HepG2 (cell line): ENCODE measurements around the gene BCAS4. TPM values are rescaled to one million over a fixed set of nuclear protein-coding genes. Genes with fewer than 3 reads are reported as not detected.

ENCODE experiments used
- DNMT1 ChIP-seq: sonication (generic); formaldehyde crosslinking; IDR thresholded peaks from 2 replicates; pipeline ENCODE4 v1.5.1; 2020; ENCODE audit warnings: mild to moderate bottlenecking, missing genetic modification reagents
- ERF ChIP-seq: IDR thresholded peaks from 2 replicates; pipeline ENCODE4 v1.6.1; 2018; ENCODE audit warnings: missing biosample characterization, missing genetic modification reagents
- GATAD2A ChIP-seq: IDR thresholded peaks from 2 replicates; pipeline ENCODE4 v1.6.1; 2016
- HOXA9 ChIP-seq: sonication (generic); formaldehyde crosslinking; IDR thresholded peaks from 2 replicates; pipeline ENCODE4 v1.8.1; 2022; ENCODE audit warnings: missing genetic modification reagents, mild to moderate bottlenecking, moderate library complexity, borderline replicate concordance
- LBX2 ChIP-seq: sonication (generic); formaldehyde crosslinking; IDR thresholded peaks from 2 replicates; pipeline ENCODE4 v1.5.0; 2020; ENCODE audit warnings: missing genetic modification reagents, mild to moderate bottlenecking, borderline replicate concordance
- MXD1 ChIP-seq: sonication (generic); formaldehyde crosslinking; IDR thresholded peaks from 2 replicates; pipeline ENCODE4 v1.4.0; 2020; ENCODE audit warnings: mild to moderate bottlenecking, missing genetic modification reagents
- NFE2L1 ChIP-seq: sonication (generic); formaldehyde crosslinking; IDR thresholded peaks from 2 replicates; pipeline ENCODE4 v1.4.0; 2020; ENCODE audit warnings: missing genetic modification reagents, mild to moderate bottlenecking, borderline replicate concordance
- NR3C1 ChIP-seq: sonication (generic); formaldehyde crosslinking; IDR thresholded peaks from 2 replicates; pipeline ENCODE4 v1.4.0; 2020; ENCODE audit warnings: missing genetic modification reagents
- PBX2 ChIP-seq: IDR thresholded peaks from 2 replicates; pipeline ENCODE4 v1.6.1; 2016; ENCODE audit warnings: control low read depth
- SP2 ChIP-seq: sonication (generic); formaldehyde crosslinking; IDR thresholded peaks from 2 replicates; pipeline ENCODE4 v1.5.1; 2020; ENCODE audit warnings: mild to moderate bottlenecking, missing genetic modification reagents
- SRF ChIP-seq: IDR thresholded peaks from 2 replicates; pipeline ENCODE4 v1.6.1; 2011; ENCODE audit warnings: mild to moderate bottlenecking, low read depth, low read length, moderate library complexity
- TRIM24 ChIP-seq: sonication (generic); formaldehyde crosslinking; IDR thresholded peaks from 2 replicates; pipeline ENCODE4 v1.8.0; 2022; ENCODE audit warnings: mild to moderate bottlenecking, missing genetic modification reagents
- ZBTB26 ChIP-seq: IDR thresholded peaks from 2 replicates; pipeline ENCODE4 v1.6.1; 2016; ENCODE audit warnings: missing compliant biosample characterization, missing genetic modification reagents, borderline replicate concordance
- ZNF142 ChIP-seq: sonication (generic); formaldehyde crosslinking; IDR thresholded peaks from 2 replicates; pipeline ENCODE4 v1.4.0; 2020; ENCODE audit warnings: missing genetic modification reagents
- ZNF205 ChIP-seq: IDR thresholded peaks from 2 replicates; pipeline ENCODE4 v1.6.1; 2018; ENCODE audit warnings: missing biosample characterization, missing genetic modification reagents
- ZNF350 ChIP-seq: sonication (generic); formaldehyde crosslinking; IDR thresholded peaks from 2 replicates; pipeline ENCODE4 v1.4.0; 2020; ENCODE audit warnings: mild to moderate bottlenecking, low read depth, missing genetic modification reagents, borderline replicate concordance
- ZNF597 ChIP-seq: sonication (generic); formaldehyde crosslinking; IDR thresholded peaks from 2 replicates; pipeline ENCODE4 v1.5.0; 2020; ENCODE audit warnings: missing genetic modification reagents
- ZNF670 ChIP-seq: sonication (generic); formaldehyde crosslinking; IDR thresholded peaks from 2 replicates; pipeline ENCODE4 v1.8.0; 2022; ENCODE audit warnings: mild to moderate bottlenecking, missing genetic modification reagents, borderline replicate concordance
- ZNF674 ChIP-seq: sonication (generic); formaldehyde crosslinking; IDR thresholded peaks from 2 replicates; pipeline ENCODE4 v1.5.0; 2020; ENCODE audit warnings: low read depth, mild to moderate bottlenecking, missing genetic modification reagents
- ZSCAN29 ChIP-seq: sonication (generic); formaldehyde crosslinking; conservative IDR thresholded peaks from 2 replicates; pipeline ENCODE4 v1.4.0; 2020; ENCODE audit warnings: mild to moderate bottlenecking, missing genetic modification reagents
- polyA plus RNA-seq, 8 experiments: library from polyadenylated mRNA; depleted of rRNA in 3 of 8; stranded (reverse) in 7 of 8; unstranded in 1 of 8; fragments of >200 nt; fragmentation: Illumina TruSeq in 4 of 8; extraction: Trizol in 4 of 8; gene quantifications; 2 replicates each; pipeline versions ENCODE4 v1.2.1 to v1.2.3, GENCODE V29; 2011 to 2016; ENCODE audit warnings: low read depth in 4 of 8, missing spikeins in 1 of 8, mixed read lengths in 1 of 8; ENCODE audit not compliant: insufficient read depth in 1 of 8
- total RNA-seq, 5 experiments: library from RNA; depleted of rRNA; stranded (reverse); fragments of >200 nt; fragmentation: Illumina TruSeq; extraction: Trizol; gene quantifications; 2 replicates each; pipeline ENCODE4 v1.2.3, GENCODE V29; 2016; ENCODE audit warnings: low read depth in 1 of 5

BCAS4 gene
- total and polyA plus RNA-seq, 2 of the 13 experiments (the other 11 are each of a cell fraction or from before 2014, with no cell fraction given): 7.2 to 8.0 TPM

GRCh38 chr20:50789968-50790650, 4.8 kb upstream of the BCAS4 start (continued):
- no peak for TF ChIP-seq PBX2 (CRISPR knock-in tag)
- no peak for TF ChIP-seq ZNF670 (CRISPR knock-in tag)
- no peak for TF ChIP-seq ZNF674
- no peak for TF ChIP-seq HOXA9 (CRISPR knock-in tag)
- TF ChIP-seq GATAD2A: no peak
- TF ChIP-seq ZBTB26 (CRISPR knock-in tag): no peak
- no peak for TF ChIP-seq SRF
- no peak for TF ChIP-seq SP2 (CRISPR knock-in tag)
- TF ChIP-seq NR3C1: no peak
- no peak for TF ChIP-seq ZNF597 (CRISPR knock-in tag)
- TF ChIP-seq ZSCAN29 (CRISPR knock-in tag): 0 out of 2 replicates have a peak, but pooled peaks have one; percentile 26
- TF ChIP-seq LBX2: no peak
- TF ChIP-seq TRIM24 (CRISPR knock-in tag): peak; percentile 27; the same call in 1 of the 2 replicates
- TF ChIP-seq ZNF142: no peak
- no peak for TF ChIP-seq ZNF350 (CRISPR knock-in tag)
- 0 out of 2 replicates have a peak, but pooled peaks have one; percentile 23 for TF ChIP-seq MXD1 (CRISPR knock-in tag)
- TF ChIP-seq NFE2L1 (CRISPR knock-in tag): no peak
- TF ChIP-seq DNMT1 (CRISPR knock-in tag): no peak
- no peak for TF ChIP-seq ZNF205 (CRISPR knock-in tag)
- TF ChIP-seq ERF (CRISPR knock-in tag): no peak
